HepG2 (cell line): ENCODE results near the gene POLR2H. TPM values are rescaled to one million over a fixed set of nuclear protein-coding genes. Genes with fewer than 3 reads are reported as not detected.

Experiments
- ARID2 ChIP-seq: sonication (generic); formaldehyde crosslinking; IDR thresholded peaks from 2 replicates; pipeline ENCODE4 v1.8.1; 2022; ENCODE audit warnings: mild to moderate bottlenecking, missing genetic modification reagents, borderline replicate concordance
- ARID5B ChIP-seq: IDR thresholded peaks from 2 replicates; pipeline ENCODE4 v1.4.0; 2020; ENCODE audit warnings: mild to moderate bottlenecking, missing genetic modification reagents
- ATF4 ChIP-seq, 2 experiments: fragments of 450-650 bp in 1 of 2; sonication (generic) in 1 of 2; formaldehyde crosslinking; IDR thresholded peaks; 2 replicates each; pipeline versions ENCODE4 v1.5.0 to v1.8.0; 2020 to 2022; ENCODE audit warnings: mild to moderate bottlenecking in 1 of 2, missing genetic modification reagents in 1 of 2
- FOSL2 ChIP-seq: sonication (generic); formaldehyde crosslinking; IDR thresholded peaks from 2 replicates; pipeline ENCODE4 v1.4.0; 2020; ENCODE audit warnings: missing genetic modification reagents
- FOXA3 ChIP-seq: IDR thresholded peaks from 2 replicates; pipeline ENCODE4 v1.6.1; 2016; ENCODE audit warnings: missing genetic modification reagents, missing compliant biosample characterization
- HMGXB4 ChIP-seq, 2 experiments: sonication (generic) in 1 of 2; formaldehyde crosslinking in 1 of 2; IDR thresholded peaks; 2 replicates each; pipeline versions ENCODE4 v1.4.0 to v1.6.1; 2018 to 2020; ENCODE audit warnings: missing genetic modification reagents in 2 of 2, borderline replicate concordance in 1 of 2, low read depth in 1 of 2, mild to moderate bottlenecking in 1 of 2, missing biosample characterization in 1 of 2
- KDM3A ChIP-seq: IDR thresholded peaks from 2 replicates; pipeline ENCODE4 v1.6.1; 2018; ENCODE audit warnings: low read depth, missing compliant biosample characterization
- KDM4B ChIP-seq: sonication (generic); formaldehyde crosslinking; IDR thresholded peaks from 2 replicates; pipeline ENCODE4 v1.4.0; 2020; ENCODE audit warnings: missing genetic modification reagents
- KLF13 ChIP-seq: sonication (generic); formaldehyde crosslinking; IDR thresholded peaks from 2 replicates; pipeline ENCODE4 v1.4.0; 2020; ENCODE audit warnings: mild to moderate bottlenecking, missing genetic modification reagents
- MEIS2 ChIP-seq: sonication (generic); formaldehyde crosslinking; IDR thresholded peaks from 2 replicates; pipeline ENCODE4 v1.9.0; 2021; ENCODE audit warnings: mild to moderate bottlenecking, missing genetic modification reagents
- MYC ChIP-seq: sonication (generic); formaldehyde crosslinking; IDR thresholded peaks from 2 replicates; pipeline ENCODE4 v1.9.0; 2021; ENCODE audit warnings: missing genetic modification reagents, borderline replicate concordance
- RXRB ChIP-seq: IDR thresholded peaks from 2 replicates; pipeline ENCODE4 v1.6.1; 2016; ENCODE audit warnings: borderline replicate concordance, missing genetic modification reagents, missing compliant biosample characterization
- SKI ChIP-seq: fragments of 450-650 bp; IDR thresholded peaks from one replicate; pipeline ENCODE4 v1.6.1; 2018; ENCODE audit warnings: mild to moderate bottlenecking; ENCODE audit not compliant: partially characterized antibody
- SMYD3 ChIP-seq: sonication (generic); formaldehyde crosslinking; IDR thresholded peaks from 2 replicates; pipeline ENCODE4 v1.8.1; 2023; ENCODE audit warnings: mild to moderate bottlenecking, missing genetic modification reagents
- SRF ChIP-seq: IDR thresholded peaks from 2 replicates; pipeline ENCODE4 v1.6.1; 2011; ENCODE audit warnings: mild to moderate bottlenecking, low read depth, low read length, moderate library complexity
- TFE3 ChIP-seq: IDR thresholded peaks from 2 replicates; pipeline ENCODE4 v1.6.1; 2016
- ZGPAT ChIP-seq: IDR thresholded peaks from 2 replicates; pipeline ENCODE4 v1.6.1; 2016; ENCODE audit warnings: mild to moderate bottlenecking
- ZNF614 ChIP-seq: IDR thresholded peaks from 2 replicates; pipeline ENCODE4 v1.6.1; 2018; ENCODE audit warnings: missing biosample characterization, missing genetic modification reagents, inconsistent platforms, borderline replicate concordance
- ZNF619 ChIP-seq: sonication (generic); formaldehyde crosslinking; IDR thresholded peaks from 2 replicates; pipeline ENCODE4 v1.4.0; 2020; ENCODE audit warnings: mild to moderate bottlenecking, missing genetic modification reagents
- ZNF83 ChIP-seq: sonication (generic); formaldehyde crosslinking; IDR thresholded peaks from 2 replicates; pipeline ENCODE4 v1.4.0; 2020; ENCODE audit warnings: missing genetic modification reagents, mild to moderate bottlenecking, borderline replicate concordance
- polyA plus RNA-seq, 8 experiments: library from polyadenylated mRNA; depleted of rRNA in 3 of 8; stranded (reverse) in 7 of 8; unstranded in 1 of 8; fragments of >200 nt; fragmentation: Illumina TruSeq in 4 of 8; extraction: Trizol in 4 of 8; gene quantifications; 2 replicates each; pipeline versions ENCODE4 v1.2.1 to v1.2.3, GENCODE V29; 2011 to 2016; ENCODE audit warnings: low read depth in 4 of 8, missing spikeins in 1 of 8, mixed read lengths in 1 of 8; ENCODE audit not compliant: insufficient read depth in 1 of 8
- total RNA-seq, 5 experiments: library from RNA; depleted of rRNA; stranded (reverse); fragments of >200 nt; fragmentation: Illumina TruSeq; extraction: Trizol; gene quantifications; 2 replicates each; pipeline ENCODE4 v1.2.3, GENCODE V29; 2016; ENCODE audit warnings: low read depth in 1 of 5

Gene POLR2H
- total and polyA plus RNA-seq, 2 of the 13 experiments (the other 11 are each of a cell fraction or from before 2014, with no cell fraction given), result 118 to 194 TPM

DNA sequence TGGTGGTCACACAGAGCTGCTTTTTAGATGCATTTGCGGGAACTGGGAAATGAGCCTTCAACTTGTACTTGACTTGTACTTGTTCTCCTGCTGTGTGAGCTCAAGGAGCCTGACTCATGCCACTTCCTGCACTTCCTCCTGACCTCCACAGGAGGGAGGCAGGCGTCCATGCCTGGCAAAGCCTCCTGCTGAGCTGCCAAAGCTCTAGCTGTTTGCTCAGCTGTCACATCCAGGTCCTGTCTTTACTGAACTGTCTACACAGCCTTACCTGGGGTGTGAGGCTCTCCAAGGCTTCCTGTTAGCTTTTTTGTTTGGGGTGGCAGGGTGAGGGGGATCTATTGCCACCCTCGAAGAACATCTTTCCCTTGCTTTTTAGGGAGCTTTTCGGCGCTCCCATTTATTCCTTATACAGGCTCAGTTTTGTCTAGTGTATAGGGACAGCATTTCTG is 10.1 kb downstream of the POLR2H start (continued):
- peak; percentile 44; the same call in 1 of the 2 replicates for TF ChIP-seq RXRB (CRISPR knock-in tag)
- TF ChIP-seq KLF13 (CRISPR knock-in tag), result 0 out of 2 replicates have a peak, but pooled peaks have one; percentile 72
- TF ChIP-seq TFE3 (CRISPR knock-in tag), result no peak
- TF ChIP-seq ATF4 (CRISPR knock-in tag; IDR thresholded peaks at IDR 0.05), result no peak
- no peak for TF ChIP-seq SRF
- TF ChIP-seq FOSL2 (CRISPR knock-in tag), result peak; percentile 78
- peak; percentile 76; the same call in 1 of the 2 replicates for TF ChIP-seq MEIS2 (CRISPR knock-in tag)
- 0 out of 2 replicates have a peak, but pooled peaks have one; percentile 35 for TF ChIP-seq ZNF614
- peak; percentile 49; the same call in 1 of the 2 replicates for TF ChIP-seq SMYD3 (CRISPR knock-in tag)
- 0 out of 2 replicates have a peak, but pooled peaks have one; percentile 66 for TF ChIP-seq ZNF83 (CRISPR knock-in tag)
- peak; percentile 47 to 52; a peak in 1 of 4 replicates for TF ChIP-seq HMGXB4 (CRISPR knock-in tag; IDR thresholded peaks at IDR 0.05; ENCODE audit: borderline replicate concordance in 1 of 2, low read depth in 1 of 2)
- TF ChIP-seq ARID2 (CRISPR knock-in tag), result 0 out of 2 replicates have a peak, but pooled peaks have one; percentile 29
- TF ChIP-seq ZGPAT (CRISPR knock-in tag), result peak; percentile 58; the same call in 1 of the 2 replicates
- peak; percentile 15 for TF ChIP-seq SKI
- TF ChIP-seq KDM4B (CRISPR knock-in tag), result 0 out of 2 replicates have a peak, but pooled peaks have one; percentile 13
- TF ChIP-seq FOXA3 (CRISPR knock-in tag), result peak; percentile 79
- TF ChIP-seq KDM3A (CRISPR knock-in tag), result peak; percentile 74; the same call in 1 of the 2 replicates
- TF ChIP-seq MYC, result peak; percentile 43; the same call in 1 of the 2 replicates
- TF ChIP-seq ARID5B, result peak; percentile 37; the same call in 1 of the 2 replicates
- 0 out of 2 replicates have a peak, but pooled peaks have one; percentile 43 for TF ChIP-seq ZNF619
